ENCODE results near the gene FARP1.
A peak's percentile ranks its signal among the peaks of the same experiment; 100 is the strongest.

Gene FARP1

DNA sequence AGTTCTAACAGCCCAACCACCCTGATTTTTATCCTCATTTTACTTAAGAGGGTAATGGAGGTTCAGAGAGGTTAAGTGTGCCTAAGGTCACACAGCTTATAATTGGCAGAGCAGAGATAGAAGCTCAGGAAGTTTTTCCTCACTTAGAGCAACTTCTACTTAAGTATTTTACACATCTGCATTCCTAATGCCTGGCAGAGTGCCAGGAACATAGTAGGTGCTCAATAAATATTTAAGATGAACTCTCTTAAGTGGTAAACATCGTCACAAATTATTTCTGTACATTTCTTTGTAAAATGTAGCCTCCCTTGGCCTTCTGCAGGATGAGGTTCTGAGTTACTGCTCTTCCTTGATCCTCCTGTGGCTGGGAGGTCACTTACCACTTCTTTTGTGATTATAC lies 14.7 kb downstream of the FARP1 start:
- H3K9ac ChIP-seq (ENCODE audit: low read length) = no peak overlapping the region
- no peak for DNase-seq (ENCODE audit: low read depth)
- H3K9me3 ChIP-seq (ENCODE audit: control insufficient read depth, low read length) = no peaks in the 10 kb centered on the region
- H3K4me1 ChIP-seq (ENCODE audit: control insufficient read depth, insufficient read depth, low read length) = peaks cover 6% of the 10 kb centered on the region
- H3K27me3 ChIP-seq (replicated peaks; ENCODE audit: control insufficient read depth, insufficient read depth, low read length) = no peaks in the 10 kb centered on the region
- no peaks in the 10 kb centered on the region for H3K36me3 ChIP-seq (ENCODE audit: control insufficient read depth, insufficient read depth, low read length, severe bottlenecking)
- H3K4me3 ChIP-seq (ENCODE audit: low read length) = no peak overlapping the region

DNA sequence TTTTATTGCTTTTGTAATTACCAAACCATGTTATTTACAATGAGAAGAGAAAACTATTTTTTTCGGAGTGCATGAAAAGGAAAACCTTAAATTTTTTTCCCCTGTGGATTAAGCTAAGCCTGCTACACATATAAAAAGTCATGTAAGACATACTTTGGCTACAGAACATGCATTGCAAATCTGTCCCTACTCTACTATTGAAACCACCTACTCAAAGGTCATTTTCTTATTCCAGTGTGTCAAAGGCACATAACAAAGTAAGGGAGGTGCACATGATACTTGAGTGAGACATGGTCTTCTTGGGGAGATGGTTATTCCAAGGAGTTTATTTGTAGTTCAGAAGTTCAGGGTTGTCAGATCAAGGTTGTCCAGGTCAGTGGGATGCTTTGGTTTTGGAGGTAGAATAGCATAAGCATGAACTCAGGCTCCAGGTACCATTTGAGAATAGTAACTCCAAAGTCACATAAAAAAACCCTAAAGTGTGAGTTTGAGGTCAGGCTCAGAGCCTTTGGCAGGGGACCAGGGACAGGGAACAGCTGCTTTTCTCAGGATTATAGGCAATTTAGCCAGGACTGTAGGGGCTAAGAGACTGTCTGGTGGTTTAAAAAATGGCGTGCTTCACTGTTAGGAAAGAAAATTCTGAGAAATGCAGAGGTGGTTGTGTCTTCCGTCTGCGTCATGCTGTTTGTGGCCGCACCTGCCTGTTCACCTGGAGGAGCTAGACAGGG lies 15.4 kb downstream of the FARP1 start:
- Histone ChIP-seq H3K36me3 (ENCODE audit: control insufficient read depth, insufficient read depth, low read length, severe bottlenecking) (no peaks in the 10 kb centered on the region), H3K9me3 (ENCODE audit: control insufficient read depth, low read length) (no peaks in the 10 kb centered on the region), H3K9ac (ENCODE audit: low read length) (no peak overlapping the region), H3K4me3 (ENCODE audit: low read length) (no peak overlapping the region), H3K27me3 (replicated peaks; ENCODE audit: control insufficient read depth, insufficient read depth, low read length) (no peaks in the 10 kb centered on the region), H3K4me1 (ENCODE audit: control insufficient read depth, insufficient read depth, low read length) (peaks cover 6% of the 10 kb centered on the region)
- no peak for DNase-seq (ENCODE audit: low read depth)

DNA sequence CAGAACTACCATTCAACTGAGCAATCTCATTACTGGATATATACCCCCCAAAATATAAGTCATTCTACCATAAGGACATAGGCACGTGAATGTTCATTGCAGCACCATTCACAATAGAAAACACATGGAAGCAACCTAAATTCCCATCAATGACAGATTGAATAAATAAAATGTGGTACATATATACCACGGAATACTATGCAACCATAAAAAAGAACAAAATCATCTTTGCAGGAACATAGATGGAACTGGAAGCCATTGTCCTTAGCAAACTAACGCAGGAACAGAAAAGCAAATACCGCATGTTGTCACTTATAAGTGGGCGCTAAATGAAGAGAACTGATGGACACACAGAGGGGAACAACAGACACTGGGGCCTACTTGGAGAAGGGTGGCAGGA lies 20.0 kb downstream of the FARP1 start:
- H3K4me1 ChIP-seq (ENCODE audit: control insufficient read depth, insufficient read depth, low read length) = no peaks in the 10 kb centered on the region
- no peak overlapping the region for H3K4me3 ChIP-seq (ENCODE audit: low read length)
- no peaks in the 10 kb centered on the region for H3K36me3 ChIP-seq (ENCODE audit: control insufficient read depth, insufficient read depth, low read length, severe bottlenecking)
- no peak overlapping the region for H3K9ac ChIP-seq (ENCODE audit: low read length)
- H3K9me3 ChIP-seq (ENCODE audit: control insufficient read depth, low read length) = no peaks in the 10 kb centered on the region
- DNase-seq (ENCODE audit: low read depth) = no peak
- H3K27me3 ChIP-seq (replicated peaks; ENCODE audit: control insufficient read depth, insufficient read depth, low read length) = no peaks in the 10 kb centered on the region

DNA sequence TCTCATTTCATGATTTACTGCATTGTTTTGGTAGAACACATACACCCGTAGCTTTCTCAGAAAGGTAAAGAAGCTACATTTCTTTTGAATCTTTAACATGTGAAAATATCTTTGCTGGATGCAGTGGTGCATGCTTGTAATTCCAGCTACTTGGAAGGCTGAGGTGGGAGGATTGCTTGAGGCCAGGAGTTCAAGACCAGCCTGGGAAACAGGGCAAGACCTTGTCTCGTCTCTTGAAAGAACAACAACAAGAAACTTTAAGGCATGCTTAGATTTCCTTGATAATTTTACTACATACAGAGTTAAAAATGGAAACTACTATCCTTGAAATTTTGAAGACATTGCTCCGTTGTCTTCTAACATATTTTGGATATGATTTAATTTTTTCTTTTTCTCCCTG lies 26.4 kb downstream of the FARP1 start:
- H3K27me3 ChIP-seq (replicated peaks; ENCODE audit: control insufficient read depth, insufficient read depth, low read length) = no peaks in the 10 kb centered on the region
- H3K36me3 ChIP-seq (ENCODE audit: control insufficient read depth, insufficient read depth, low read length, severe bottlenecking) = no peaks in the 10 kb centered on the region
- no peak overlapping the region for H3K4me3 ChIP-seq (ENCODE audit: low read length)
- peaks cover 32% of the 10 kb centered on the region for H3K4me1 ChIP-seq (ENCODE audit: control insufficient read depth, insufficient read depth, low read length)
- H3K9me3 ChIP-seq (ENCODE audit: control insufficient read depth, low read length) = no peaks in the 10 kb centered on the region
- no peak for DNase-seq (ENCODE audit: low read depth)
- no peak overlapping the region for H3K9ac ChIP-seq (ENCODE audit: low read length)

DNA sequence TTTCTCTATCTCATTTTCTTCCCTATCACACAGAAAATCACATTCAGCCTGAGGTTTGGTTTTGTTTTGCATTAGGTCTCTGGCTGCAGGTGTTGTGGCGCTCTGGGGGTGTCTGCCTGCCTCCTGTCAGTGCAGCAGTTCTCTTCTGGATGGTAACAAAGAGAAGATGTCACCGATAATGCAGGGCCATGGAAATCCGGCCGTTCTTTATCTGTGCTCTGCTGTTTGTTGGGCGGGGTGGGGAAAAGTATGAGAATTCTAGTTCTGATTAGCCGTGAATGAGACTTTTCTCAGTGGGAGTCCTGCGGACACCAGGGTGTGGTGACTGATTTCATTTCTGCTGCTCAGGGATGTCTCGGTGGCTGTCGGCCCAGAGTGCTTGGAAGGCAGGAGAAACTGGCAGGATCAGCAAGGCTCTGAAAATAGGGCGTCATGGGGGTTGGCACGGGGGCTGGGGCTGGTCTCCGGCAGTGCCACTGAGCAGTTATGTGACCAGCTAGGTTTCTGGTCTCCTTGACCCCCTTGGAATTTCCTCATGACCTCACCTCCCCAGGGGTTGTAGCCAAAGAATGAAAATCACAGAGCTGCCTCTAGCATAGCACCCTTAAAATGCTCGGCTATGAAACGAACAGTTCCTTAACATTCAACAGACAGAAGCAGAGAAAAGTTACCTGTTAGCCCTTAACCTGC lies 29.2 kb downstream of the FARP1 start:
- H3K9ac ChIP-seq (ENCODE audit: low read length) = peak overlapping the region; percentile 67
- H3K4me3 ChIP-seq (ENCODE audit: low read length) = peak overlapping the region; percentile 67

DNA sequence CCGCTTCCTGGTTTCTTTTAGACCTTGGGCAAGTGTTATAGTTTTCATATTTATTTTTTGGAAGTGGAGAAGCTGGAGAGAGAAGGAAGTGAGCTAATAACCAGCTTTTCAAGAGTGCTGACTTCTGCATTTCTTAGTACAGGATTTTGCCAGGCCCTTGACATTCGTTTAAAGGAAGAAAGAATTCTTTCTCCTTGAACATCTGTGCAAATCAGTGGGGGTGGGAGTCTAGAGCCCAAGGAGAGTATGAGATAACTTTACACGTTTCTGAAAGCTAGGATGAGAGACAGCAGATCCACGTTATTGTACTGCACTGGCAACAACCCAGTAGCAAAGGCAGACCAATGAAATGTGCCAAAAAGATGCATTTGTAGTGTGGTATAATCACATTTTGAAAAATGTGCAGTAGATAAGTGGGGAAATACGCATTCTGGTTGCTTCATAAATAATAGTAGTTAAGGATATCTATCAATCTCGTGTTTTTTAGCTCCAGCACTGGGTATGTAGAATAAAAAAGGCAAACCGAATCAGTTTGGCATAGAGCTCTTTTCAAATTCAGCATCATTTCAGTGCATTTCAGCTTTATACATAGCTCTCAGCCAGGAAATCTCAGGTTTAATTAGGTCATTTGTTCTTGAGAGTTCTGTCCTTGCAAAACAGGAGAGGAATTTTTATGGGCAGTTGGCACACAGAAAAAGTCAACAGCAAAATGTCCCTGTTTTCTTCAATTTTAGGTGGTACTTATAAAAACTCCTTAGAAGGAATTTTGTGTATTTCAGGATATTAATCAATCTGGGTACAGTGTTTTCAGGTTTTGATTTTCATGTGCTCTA lies 29.9 kb downstream of the FARP1 start:
- peak overlapping the region; percentile 67 for H3K4me3 ChIP-seq (ENCODE audit: low read length)
- H3K27me3 ChIP-seq (replicated peaks; ENCODE audit: control insufficient read depth, insufficient read depth, low read length) = no peaks in the 10 kb centered on the region
- H3K9ac ChIP-seq (ENCODE audit: low read length) = peak overlapping the region; percentile 67
- peaks cover 42% of the 10 kb centered on the region for H3K4me1 ChIP-seq (ENCODE audit: control insufficient read depth, insufficient read depth, low read length)
- DNase-seq (ENCODE audit: low read depth) = peak; percentile 58
- no peaks in the 10 kb centered on the region for H3K9me3 ChIP-seq (ENCODE audit: control insufficient read depth, low read length)
- no peaks in the 10 kb centered on the region for H3K36me3 ChIP-seq (ENCODE audit: control insufficient read depth, insufficient read depth, low read length, severe bottlenecking)

More for the DNA sequence above, 29.2 kb downstream of the FARP1 start:
- peaks cover 42% of the 10 kb centered on the region for H3K4me1 ChIP-seq (ENCODE audit: control insufficient read depth, insufficient read depth, low read length)
- no peaks in the 10 kb centered on the region for H3K27me3 ChIP-seq (replicated peaks; ENCODE audit: control insufficient read depth, insufficient read depth, low read length)
- peak; percentile 44 for DNase-seq (ENCODE audit: low read depth)
- H3K36me3 ChIP-seq (ENCODE audit: control insufficient read depth, insufficient read depth, low read length, severe bottlenecking) = no peaks in the 10 kb centered on the region
- no peaks in the 10 kb centered on the region for H3K9me3 ChIP-seq (ENCODE audit: control insufficient read depth, low read length)

DNA sequence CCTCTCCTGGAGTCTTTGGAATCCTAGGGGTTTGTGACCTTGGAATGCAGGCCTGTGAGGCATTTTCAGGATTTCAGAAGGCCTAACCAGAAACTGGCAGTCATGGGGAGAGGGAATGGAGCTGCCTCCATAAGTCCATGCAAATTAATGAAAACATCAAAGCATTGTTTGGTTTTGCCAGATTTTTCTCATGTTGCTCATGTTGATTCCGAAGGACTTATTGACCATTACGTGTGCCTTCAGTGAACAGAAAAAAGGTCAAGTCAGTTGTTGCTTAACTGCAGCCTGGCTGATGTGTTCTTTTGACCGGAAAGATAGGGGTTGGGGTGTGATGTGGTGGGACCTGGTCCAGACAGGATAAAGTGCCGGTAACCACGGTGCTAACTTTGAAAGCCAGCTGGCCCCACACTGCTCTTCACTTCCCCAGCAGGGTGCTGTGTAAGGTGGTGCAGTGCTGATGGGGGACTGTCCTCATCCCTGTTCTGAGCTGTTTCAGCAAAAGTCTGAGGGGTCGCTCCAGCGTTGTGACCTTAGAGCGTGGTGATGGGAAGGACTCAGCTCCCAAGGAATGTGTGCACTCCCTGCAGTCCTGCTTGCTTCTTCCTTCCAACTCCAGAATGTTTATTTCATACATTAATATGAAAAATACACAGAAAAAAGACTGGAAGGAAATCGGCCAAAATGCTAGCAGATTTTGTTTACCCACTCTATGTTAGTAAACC lies 30.7 kb downstream of the FARP1 start:
- Histone ChIP-seq H3K27me3 (replicated peaks; ENCODE audit: control insufficient read depth, insufficient read depth, low read length) (no peaks in the 10 kb centered on the region), H3K9me3 (ENCODE audit: control insufficient read depth, low read length) (no peaks in the 10 kb centered on the region), H3K4me3 (ENCODE audit: low read length) (peak overlapping the region; percentile 55), H3K36me3 (ENCODE audit: control insufficient read depth, insufficient read depth, low read length, severe bottlenecking) (no peaks in the 10 kb centered on the region), H3K4me1 (ENCODE audit: control insufficient read depth, insufficient read depth, low read length) (peaks cover 42% of the 10 kb centered on the region), H3K9ac (ENCODE audit: low read length) (peak overlapping the region; percentile 67)
- DNase-seq (ENCODE audit: low read depth) = peak; percentile 84

DNA sequence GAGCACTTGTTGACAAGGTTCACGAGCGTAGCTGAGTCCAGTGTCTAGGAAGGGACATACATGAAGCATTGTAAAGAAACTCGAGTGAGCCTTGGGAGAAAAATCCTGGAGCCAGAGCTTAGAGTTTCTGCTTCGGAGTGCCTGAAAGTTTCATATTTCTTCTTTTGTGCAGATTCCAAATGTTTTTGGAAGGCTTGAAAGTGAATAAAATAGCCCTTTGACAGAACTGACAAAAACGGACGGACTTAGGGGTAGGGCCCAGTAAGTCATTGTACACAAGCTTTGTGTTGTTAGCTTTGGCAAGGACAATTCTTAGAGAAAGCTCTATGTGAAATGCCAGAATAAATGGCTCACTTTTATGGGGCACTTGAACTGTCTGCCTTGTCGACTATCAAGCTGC lies 31.4 kb downstream of the FARP1 start:
- Histone ChIP-seq H3K4me1 (ENCODE audit: control insufficient read depth, insufficient read depth, low read length) (peaks cover 42% of the 10 kb centered on the region), H3K4me3 (ENCODE audit: low read length) (peak overlapping the region; percentile 55), H3K9me3 (ENCODE audit: control insufficient read depth, low read length) (no peaks in the 10 kb centered on the region), H3K36me3 (ENCODE audit: control insufficient read depth, insufficient read depth, low read length, severe bottlenecking) (no peaks in the 10 kb centered on the region), H3K27me3 (replicated peaks; ENCODE audit: control insufficient read depth, insufficient read depth, low read length) (no peaks in the 10 kb centered on the region), H3K9ac (ENCODE audit: low read length) (peak overlapping the region; percentile 67)
- peak; percentile 20 for DNase-seq (ENCODE audit: low read depth)

DNA sequence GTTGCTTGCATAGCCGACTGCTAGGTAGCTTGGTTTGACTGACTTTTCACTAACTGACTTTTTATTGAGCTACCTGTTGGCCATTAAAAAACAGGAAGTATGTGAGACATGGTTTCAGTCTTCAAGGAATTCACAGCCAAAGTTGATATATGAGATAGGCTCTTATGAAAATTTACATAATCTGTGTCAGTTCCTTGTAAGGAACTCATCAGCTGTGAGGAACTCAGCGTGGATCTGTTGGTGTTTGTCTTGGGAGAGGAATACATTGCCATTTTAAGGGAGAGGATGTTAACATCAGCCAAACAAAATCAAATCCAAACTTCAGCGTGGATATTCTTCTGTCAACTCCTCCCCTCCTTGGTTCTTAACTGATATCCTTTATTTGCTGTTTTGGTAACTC lies 32.1 kb downstream of the FARP1 start:
- Histone ChIP-seq H3K9ac (ENCODE audit: low read length) (no peak overlapping the region), H3K27me3 (replicated peaks; ENCODE audit: control insufficient read depth, insufficient read depth, low read length) (no peaks in the 10 kb centered on the region), H3K36me3 (ENCODE audit: control insufficient read depth, insufficient read depth, low read length, severe bottlenecking) (no peaks in the 10 kb centered on the region), H3K4me3 (ENCODE audit: low read length) (no peak overlapping the region), H3K4me1 (ENCODE audit: control insufficient read depth, insufficient read depth, low read length) (peaks cover 42% of the 10 kb centered on the region), H3K9me3 (ENCODE audit: control insufficient read depth, low read length) (no peaks in the 10 kb centered on the region)
- DNase-seq (ENCODE audit: low read depth) = no peak

DNA sequence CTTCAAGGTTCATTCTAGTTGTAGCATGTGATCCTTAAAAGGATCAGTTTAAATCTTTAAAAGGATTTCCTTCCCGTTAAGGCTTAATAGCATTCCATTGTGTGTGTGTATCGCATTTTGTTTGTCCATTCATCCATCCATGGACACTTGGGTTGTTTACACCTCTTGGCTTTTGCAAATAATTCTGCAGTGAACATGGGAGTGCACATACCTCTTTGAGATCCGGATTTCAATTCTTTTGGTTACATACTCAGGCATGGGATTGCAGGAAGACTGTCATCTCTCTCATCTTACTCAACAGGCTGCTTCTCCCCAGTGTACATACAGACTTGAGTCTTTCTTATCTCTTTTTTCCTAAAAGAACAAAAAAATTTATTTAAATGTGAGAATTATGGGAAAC lies 32.9 kb downstream of the FARP1 start:
- Histone ChIP-seq H3K4me1 (ENCODE audit: control insufficient read depth, insufficient read depth, low read length) (peaks cover 42% of the 10 kb centered on the region), H3K9ac (ENCODE audit: low read length) (no peak overlapping the region), H3K9me3 (ENCODE audit: control insufficient read depth, low read length) (no peaks in the 10 kb centered on the region), H3K27me3 (replicated peaks; ENCODE audit: control insufficient read depth, insufficient read depth, low read length) (no peaks in the 10 kb centered on the region), H3K4me3 (ENCODE audit: low read length) (no peak overlapping the region), H3K36me3 (ENCODE audit: control insufficient read depth, insufficient read depth, low read length, severe bottlenecking) (no peaks in the 10 kb centered on the region)
- no peak for DNase-seq (ENCODE audit: low read depth)

Measured in adipocyte (in vitro differentiated cells).